Measurements from ENCODE around the gene ECE1.

ECE1 gene

DNA sequence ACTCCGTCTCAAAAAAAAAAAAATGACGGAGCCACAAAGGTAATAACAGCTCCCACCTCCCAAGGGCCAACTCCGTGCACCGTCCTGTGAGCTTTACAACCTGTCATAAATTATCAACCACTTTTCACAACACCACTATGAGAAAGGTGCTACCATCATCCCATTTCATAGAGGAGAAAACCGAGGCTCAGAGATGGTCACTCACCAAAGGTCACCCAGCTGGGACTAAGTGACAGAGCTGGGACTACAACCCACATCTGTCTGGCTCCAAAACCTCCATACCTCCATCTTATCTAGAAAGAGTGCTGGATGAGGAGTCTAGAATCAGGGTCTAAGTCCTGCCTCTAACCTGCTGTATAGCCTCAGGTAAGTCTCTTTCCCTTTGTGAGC, 43.6 kb upstream of the ECE1 start:
- Histone ChIP-seq H3K27me3 (ENCODE audit: insufficient read depth, low read length) (no peaks in the 10 kb centered on the region), H3K9ac (ENCODE audit: low read depth, low read length) (no peak overlapping the region), H3K9me3 (ENCODE audit: insufficient read depth, low read depth, low read length) (no peaks in the 10 kb centered on the region), H3K27ac (ENCODE audit: low read depth, low read length) (no peak overlapping the region), H3K36me3 (ENCODE audit: insufficient read depth, low read length) (no peaks in the 10 kb centered on the region), H3K4me1 (ENCODE audit: insufficient read depth, low read length) (peaks cover 43% of the 10 kb centered on the region), H3K4me3 (ENCODE audit: low read length) (no peak overlapping the region)
- WGBS, result 97% methylated on average over 5 of the region's 5 CpGs

- Histone ChIP-seq H3K9me3 (ENCODE audit: insufficient read depth, low read depth, low read length) (no peaks in the 10 kb centered on the region), H3K27me3 (ENCODE audit: insufficient read depth, low read length) (no peaks in the 10 kb centered on the region), H3K4me1 (ENCODE audit: insufficient read depth, low read length) (peaks cover 45% of the 10 kb centered on the region), H3K36me3 (ENCODE audit: insufficient read depth, low read length) (no peaks in the 10 kb centered on the region), H3K9ac (ENCODE audit: low read depth, low read length) (no peak overlapping the region), H3K4me3 (ENCODE audit: low read length) (no peak overlapping the region), H3K27ac (ENCODE audit: low read depth, low read length) (no peak overlapping the region)
- 58% methylated on average over 4 of the region's 8 CpGs for WGBS
Measured at GRCh38 chr1:21332554-21333311, 42.5 kb upstream of the ECE1 start.

GRCh38 chr1:21331752-21332478, 41.7 kb upstream of the ECE1 start:
- no peak overlapping the region for H3K4me3 ChIP-seq (ENCODE audit: low read length)
- no peaks in the 10 kb centered on the region for H3K36me3 ChIP-seq (ENCODE audit: insufficient read depth, low read length)
- 79% methylated on average over 9 of the region's 9 CpGs for WGBS
- no peak overlapping the region; the same call in 1 of the 2 replicates for H3K27ac ChIP-seq (ENCODE audit: low read depth, low read length)
- no peaks in the 10 kb centered on the region for H3K27me3 ChIP-seq (ENCODE audit: insufficient read depth, low read length)
- peaks cover 52% of the 10 kb centered on the region for H3K4me1 ChIP-seq (ENCODE audit: insufficient read depth, low read length)
- no peaks in the 10 kb centered on the region for H3K9me3 ChIP-seq (ENCODE audit: insufficient read depth, low read depth, low read length)
- H3K9ac ChIP-seq (ENCODE audit: low read depth, low read length), result no peak overlapping the region

DNA sequence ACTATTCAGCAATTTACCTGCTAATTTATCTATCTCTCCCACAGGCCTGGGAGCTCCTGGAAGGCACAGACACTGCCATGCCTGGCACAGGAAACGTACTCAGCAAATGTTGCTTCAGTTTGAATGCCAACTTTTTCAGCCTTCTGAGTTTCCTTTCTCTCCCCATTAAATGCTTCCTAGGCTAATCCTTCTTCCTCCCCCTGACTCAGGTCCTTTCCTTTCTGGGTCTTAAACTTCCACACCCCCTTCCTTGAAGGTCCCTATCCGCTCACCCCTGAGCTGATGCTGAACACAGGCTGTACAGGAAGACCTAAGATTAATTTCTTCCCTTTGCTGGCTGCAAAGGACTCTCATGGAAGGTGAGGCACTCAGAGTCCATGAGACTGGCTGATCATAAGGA, 40.3 kb upstream of the ECE1 start:
- H3K27me3 ChIP-seq (ENCODE audit: insufficient read depth, low read length), result no peaks in the 10 kb centered on the region
- no peak overlapping the region for H3K9ac ChIP-seq (ENCODE audit: low read depth, low read length)
- no peak overlapping the region for H3K4me3 ChIP-seq (ENCODE audit: low read length)
- H3K36me3 ChIP-seq (ENCODE audit: insufficient read depth, low read length), result no peaks in the 10 kb centered on the region
- 93% methylated on average over 2 of the region's 2 CpGs for WGBS
- H3K9me3 ChIP-seq (ENCODE audit: insufficient read depth, low read depth, low read length), result no peaks in the 10 kb centered on the region
- peaks cover 64% of the 10 kb centered on the region for H3K4me1 ChIP-seq (ENCODE audit: insufficient read depth, low read length)
- H3K27ac ChIP-seq (ENCODE audit: low read depth, low read length), result no peak overlapping the region

DNA sequence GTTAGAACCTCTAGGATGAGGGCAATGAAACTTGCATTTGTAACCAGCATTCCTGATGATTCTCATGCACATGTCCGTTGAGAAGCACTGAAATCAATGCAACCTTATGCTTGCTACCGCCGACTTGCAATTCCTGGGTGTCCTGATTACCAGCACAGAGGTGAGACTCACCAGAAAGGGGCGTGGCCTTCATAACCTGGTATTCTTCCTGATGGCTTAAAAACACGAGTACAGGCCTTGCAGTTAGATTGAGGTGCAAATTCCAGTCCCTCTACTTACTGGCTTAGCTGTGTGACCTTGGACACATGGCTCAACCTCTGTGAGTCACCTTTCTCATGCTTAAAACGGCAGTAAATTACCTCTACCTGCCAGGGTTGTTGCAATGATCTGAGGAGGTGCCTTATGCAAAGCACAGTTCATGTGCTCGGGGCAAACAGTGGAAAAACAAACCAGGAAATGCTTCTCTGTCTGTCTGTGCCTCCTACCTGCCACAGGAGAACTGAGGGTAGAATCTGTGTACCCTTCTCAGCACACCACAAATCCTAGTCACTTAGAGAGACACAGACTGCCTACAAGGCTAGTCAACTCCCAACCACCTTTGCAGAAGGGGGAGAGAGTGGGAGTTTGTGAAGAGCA, 39.1 kb upstream of the ECE1 start:
- H3K36me3 ChIP-seq (ENCODE audit: insufficient read depth, low read length), result no peaks in the 10 kb centered on the region
- peaks cover 65% of the 10 kb centered on the region for H3K4me1 ChIP-seq (ENCODE audit: insufficient read depth, low read length)
- no peaks in the 10 kb centered on the region for H3K27me3 ChIP-seq (ENCODE audit: insufficient read depth, low read length)
- H3K27ac ChIP-seq (ENCODE audit: low read depth, low read length), result peak overlapping the region; percentile 27
- H3K4me3 ChIP-seq (ENCODE audit: low read length), result no peak overlapping the region
- H3K9ac ChIP-seq (ENCODE audit: low read depth, low read length), result peak overlapping the region; percentile 20; the same call in 1 of the 2 replicates
- no peaks in the 10 kb centered on the region for H3K9me3 ChIP-seq (ENCODE audit: insufficient read depth, low read depth, low read length)
- WGBS, result 40% methylated on average over 7 of the region's 7 CpGs

GRCh38 chr1:21327566-21328323, 37.5 kb upstream of the ECE1 start:
- Histone ChIP-seq H3K4me1 (ENCODE audit: insufficient read depth, low read length) (peaks cover 73% of the 10 kb centered on the region), H3K9me3 (ENCODE audit: insufficient read depth, low read depth, low read length) (no peaks in the 10 kb centered on the region), H3K27me3 (ENCODE audit: insufficient read depth, low read length) (no peaks in the 10 kb centered on the region), H3K4me3 (ENCODE audit: low read length) (no peak overlapping the region), H3K36me3 (ENCODE audit: insufficient read depth, low read length) (no peaks in the 10 kb centered on the region), H3K27ac (ENCODE audit: low read depth, low read length) (no peak overlapping the region), H3K9ac (ENCODE audit: low read depth, low read length) (no peak overlapping the region)
- 94% methylated on average over 15 of the region's 15 CpGs for WGBS

DNA sequence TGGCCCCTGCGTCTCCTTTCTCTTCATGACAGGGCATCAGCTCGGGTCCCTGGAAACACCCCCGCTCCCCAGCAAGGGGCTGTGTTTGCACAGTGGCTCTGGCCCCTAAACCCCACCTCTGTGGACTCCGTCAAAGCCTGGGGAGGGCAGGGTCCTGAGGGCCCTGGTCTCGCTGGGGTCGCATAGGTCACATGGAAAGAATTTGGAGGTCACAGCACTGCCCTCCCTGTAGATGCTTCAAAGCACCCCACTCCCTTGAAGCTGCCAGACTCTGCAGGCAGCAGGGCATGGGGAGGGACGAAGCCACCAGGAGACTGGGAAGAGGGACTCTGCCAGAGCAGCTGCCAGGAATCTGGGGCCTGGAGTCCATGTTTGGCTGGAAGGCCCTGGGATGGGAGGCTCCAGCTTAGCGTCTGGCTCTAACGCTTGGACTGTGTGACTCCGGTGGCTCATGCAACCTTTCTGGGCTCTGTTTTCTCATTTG, 36.6 kb upstream of the ECE1 start:
- Histone ChIP-seq H3K27ac (ENCODE audit: low read depth, low read length) (no peak overlapping the region), H3K27me3 (ENCODE audit: insufficient read depth, low read length) (no peaks in the 10 kb centered on the region), H3K9me3 (ENCODE audit: insufficient read depth, low read depth, low read length) (no peaks in the 10 kb centered on the region), H3K9ac (ENCODE audit: low read depth, low read length) (no peak overlapping the region), H3K4me3 (ENCODE audit: low read length) (no peak overlapping the region), H3K4me1 (ENCODE audit: insufficient read depth, low read length) (peaks cover 76% of the 10 kb centered on the region), H3K36me3 (ENCODE audit: insufficient read depth, low read length) (no peaks in the 10 kb centered on the region)
- WGBS, result 80% methylated on average over 10 of the region's 10 CpGs

DNA sequence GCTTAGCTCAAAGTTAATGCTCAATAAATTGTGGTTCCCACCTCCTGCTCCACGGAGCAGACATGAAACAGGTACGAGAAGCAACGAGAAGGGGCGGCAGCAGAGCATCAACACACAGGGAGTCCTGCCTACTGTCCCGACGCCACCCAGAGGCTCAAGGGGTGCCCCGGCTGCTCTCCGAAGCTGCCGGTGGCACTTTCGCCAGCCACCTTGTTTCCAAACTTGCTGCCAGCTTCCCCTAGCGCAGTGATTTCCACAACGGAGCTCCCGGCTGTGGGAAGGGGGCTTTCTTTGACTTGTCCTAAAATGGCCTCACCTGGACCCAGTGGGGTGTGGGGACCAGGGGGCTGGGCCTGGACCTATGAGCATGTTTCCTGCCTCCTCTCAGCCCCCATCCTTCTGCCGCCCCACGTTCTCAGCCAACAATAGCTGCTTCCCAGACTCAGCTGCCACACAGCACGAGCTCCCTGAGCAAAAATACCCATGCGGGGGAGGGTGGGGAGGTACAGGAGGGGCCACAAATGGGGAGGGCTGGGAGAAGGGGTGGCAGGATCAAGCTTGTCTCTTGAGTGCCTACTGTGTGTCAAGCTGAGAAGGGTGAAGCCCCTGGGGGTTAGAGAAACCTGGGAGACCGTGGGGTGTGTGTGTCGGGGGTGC, 35.6 kb upstream of the ECE1 start:
- 75% methylated on average over 17 of the region's 19 CpGs for WGBS
- Histone ChIP-seq H3K4me3 (ENCODE audit: low read length) (no peak overlapping the region), H3K4me1 (ENCODE audit: insufficient read depth, low read length) (peaks cover 80% of the 10 kb centered on the region), H3K36me3 (ENCODE audit: insufficient read depth, low read length) (no peaks in the 10 kb centered on the region), H3K27ac (ENCODE audit: low read depth, low read length) (peak overlapping the region; percentile 51; the same call in 1 of the 2 replicates), H3K27me3 (ENCODE audit: insufficient read depth, low read length) (no peaks in the 10 kb centered on the region), H3K9me3 (ENCODE audit: insufficient read depth, low read depth, low read length) (no peaks in the 10 kb centered on the region), H3K9ac (ENCODE audit: low read depth, low read length) (peak overlapping the region; percentile 43; the same call in 1 of the 2 replicates)

DNA sequence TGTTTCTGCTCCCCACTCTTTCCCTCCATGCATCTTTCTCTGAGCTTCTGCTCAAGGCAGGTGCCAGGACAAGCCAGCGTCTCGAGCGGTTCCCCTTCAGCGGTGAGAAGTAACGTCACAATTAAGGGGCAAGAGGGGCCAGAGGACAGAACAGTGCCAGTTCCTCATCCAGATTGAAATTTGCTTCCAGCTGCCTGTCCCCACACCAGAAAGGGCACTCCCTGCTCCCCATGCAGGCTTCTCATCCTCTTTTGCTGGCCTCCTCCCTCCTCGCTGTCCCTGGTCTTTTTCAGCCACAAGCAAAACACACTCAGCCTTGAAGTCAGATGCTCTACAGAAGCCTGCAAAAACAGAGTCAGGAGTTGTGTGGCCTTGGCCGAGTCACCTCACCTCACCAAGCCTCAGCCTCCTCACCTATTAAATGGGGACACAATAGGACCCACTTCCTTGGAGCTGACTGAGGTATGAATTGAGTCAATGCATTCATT, 35.0 kb upstream of the ECE1 start:
- Histone ChIP-seq H3K4me1 (ENCODE audit: insufficient read depth, low read length) (peaks cover 84% of the 10 kb centered on the region), H3K27ac (ENCODE audit: low read depth, low read length) (peak overlapping the region; percentile 68), H3K4me3 (ENCODE audit: low read length) (no peak overlapping the region), H3K9ac (ENCODE audit: low read depth, low read length) (peak overlapping the region; percentile 57; the same call in 1 of the 2 replicates), H3K36me3 (ENCODE audit: insufficient read depth, low read length) (no peaks in the 10 kb centered on the region), H3K27me3 (ENCODE audit: insufficient read depth, low read length) (no peaks in the 10 kb centered on the region), H3K9me3 (ENCODE audit: insufficient read depth, low read depth, low read length) (no peaks in the 10 kb centered on the region)
- WGBS, result 91% methylated on average over 7 of the region's 7 CpGs

DNA sequence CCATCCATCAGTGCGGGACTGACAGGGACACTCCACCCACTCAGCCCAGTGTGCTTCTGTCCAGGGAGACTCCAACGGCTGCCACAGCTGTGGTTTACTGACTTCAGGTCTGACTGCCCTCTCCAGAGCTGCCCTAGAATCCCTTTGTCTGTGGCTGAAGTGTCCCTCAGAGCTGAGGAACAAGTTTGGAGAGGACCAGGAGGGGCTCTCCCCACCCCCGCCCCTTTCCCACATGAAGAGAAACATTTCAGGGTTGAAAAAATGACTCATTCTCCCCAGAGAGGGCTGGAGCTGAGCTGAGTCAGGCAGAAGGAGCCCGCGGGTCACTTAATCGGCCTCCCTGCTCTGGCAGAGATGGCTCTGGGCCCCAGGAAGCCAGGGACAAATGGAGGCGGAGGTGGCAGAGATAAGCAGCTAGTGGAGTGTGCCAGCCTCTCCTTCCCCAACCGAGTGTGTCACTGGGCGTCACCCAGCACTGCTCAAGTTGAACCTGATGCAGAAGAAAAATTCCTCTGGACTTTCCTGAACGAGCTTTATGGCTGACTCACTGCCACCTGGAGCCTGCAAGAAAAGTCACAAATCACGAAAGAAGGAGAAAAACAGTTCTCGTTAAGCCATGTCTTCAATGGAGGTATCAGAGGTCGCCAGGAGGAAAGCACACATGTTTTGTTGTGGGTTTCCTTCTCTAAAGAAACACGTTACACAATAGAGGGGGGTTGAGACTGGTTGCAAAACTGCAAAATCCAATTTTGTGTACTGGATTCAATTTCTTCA, 34.3 kb upstream of the ECE1 start:
- no peaks in the 10 kb centered on the region for H3K9me3 ChIP-seq (ENCODE audit: insufficient read depth, low read depth, low read length)
- H3K9ac ChIP-seq (ENCODE audit: low read depth, low read length), result peak overlapping the region; percentile 57; the same call in 1 of the 2 replicates
- no peak overlapping the region for H3K4me3 ChIP-seq (ENCODE audit: low read length)
- H3K27ac ChIP-seq (ENCODE audit: low read depth, low read length), result peak overlapping the region; percentile 68
- WGBS, result 49% methylated on average over 14 of the region's 14 CpGs
- peaks cover 87% of the 10 kb centered on the region for H3K4me1 ChIP-seq (ENCODE audit: insufficient read depth, low read length)
- H3K36me3 ChIP-seq (ENCODE audit: insufficient read depth, low read length), result no peaks in the 10 kb centered on the region
- H3K27me3 ChIP-seq (ENCODE audit: insufficient read depth, low read length), result no peaks in the 10 kb centered on the region

Data from HUES64 (cell line).